ENCODE measurements around the gene ITPR1. TPM values are rescaled to one million over a fixed set of nuclear protein-coding genes. Genes with fewer than 3 reads are reported as not detected.

ITPR1 gene
- polyA plus RNA-seq, 1 of the 3 experiments (the other 2 are of a cell fraction): 5.9 TPM

- H3K27ac ChIP-seq (ENCODE audit: low read depth in 2 of 2, low read length in 1 of 2): peak overlapping the region in 1 of 2 experiments; percentile 50; a peak in 1 of 4 replicates
- peaks cover 33 to 42% of the 10 kb centered on the region in 2 experiments for H3K4me1 ChIP-seq (ENCODE audit: control insufficient read depth in 1 of 2, insufficient read depth in 2 of 2, low read depth in 1 of 2, low read length in 1 of 2)
These were observed 225.1 kb downstream of the ITPR1 start for GRCh38 chr3:4718179-4718736.

GRCh38 chr3:4719046-4719501, 225.9 kb downstream of the ITPR1 start:
- Histone ChIP-seq H2AFZ (ENCODE audit: low read depth) (no peak overlapping the region), H3K27ac (ENCODE audit: low read depth in 2 of 2, low read length in 1 of 2) (peak overlapping the region in 1 of 2 experiments; percentile 50; a peak in 2 of 4 replicates), H3K79me2 (ENCODE audit: insufficient read depth) (no peaks in the 10 kb centered on the region), H3F3A (replicated peaks; ENCODE audit: insufficient read depth) (peaks cover 23% of the 10 kb centered on the region), H3K4me3 (ENCODE audit: low read depth in 2 of 2, low read length in 1 of 2) (no peak overlapping the region), H3K9me3 (no peaks in the 10 kb centered on the region), H3K9me2 (no peaks in the 10 kb centered on the region), H3K4me2 (no peak overlapping the region; the same call in 1 of the 2 replicates), H3K36me3 (replicated peaks in 1 of 2; ENCODE audit: control insufficient read depth in 1 of 2, insufficient read depth in 2 of 2, low read length in 1 of 2) (peaks cover 0 to 3% of the 10 kb centered on the region in 2 experiments), H4K20me1 (ENCODE audit: insufficient read depth) (no peaks in the 10 kb centered on the region), H3K9ac (no peak overlapping the region), H3K27me3 (ENCODE audit: insufficient read depth) (no peaks in the 10 kb centered on the region), H3K4me1 (ENCODE audit: control insufficient read depth in 1 of 2, insufficient read depth in 2 of 2, low read depth in 1 of 2, low read length in 1 of 2) (peaks cover 39 to 42% of the 10 kb centered on the region in 2 experiments)
- no peak for DNase-seq
- ChIA-PET CTCF (interaction anchor here (0.6 to 13.0 kb wide), 6 partner anchors 8 to 340 kb away, joined by 3 to 277 read pairs (median 28); partner anchors contain the start of gene BHLHE40), POLR2A (no interaction called here)
- 77% methylated on average over 7 of the region's 8 CpGs for WGBS (ENCODE audit: low lambda C conversion rate)
- peak; percentile 49; the same call in 1 of the 2 replicates for TF ChIP-seq TCF12 (IDR thresholded peaks at IDR 0.05)
- no peak for TF ChIP-seq EP300 (IDR thresholded peaks at IDR 0.05; ENCODE audit: borderline replicate concordance in 1 of 2, low read depth in 1 of 2, low read length in 1 of 2)

More at GRCh38 chr3:4718179-4718736, 225.1 kb downstream of the ITPR1 start:
- CTCF ChIA-PET: interaction anchor here (2.7 to 13.0 kb wide), 4 partner anchors 8 to 340 kb away, joined by 11 to 277 read pairs (median 118); partner anchors contain the start of gene BHLHE40
- WGBS (ENCODE audit: low lambda C conversion rate): 90% methylated on average over 4 of the region's 4 CpGs
- POLR2A ChIA-PET: no interaction called here
- H3K9me2 ChIP-seq: no peaks in the 10 kb centered on the region
- H3K9ac ChIP-seq: no peak overlapping the region
- H3K36me3 ChIP-seq (replicated peaks in 1 of 2; ENCODE audit: control insufficient read depth in 1 of 2, insufficient read depth in 2 of 2, low read length in 1 of 2): peaks cover 0 to 3% of the 10 kb centered on the region in 2 experiments
- H3K79me2 ChIP-seq (ENCODE audit: insufficient read depth): no peaks in the 10 kb centered on the region
- no peaks in the 10 kb centered on the region for H4K20me1 ChIP-seq (ENCODE audit: insufficient read depth)
- no peaks in the 10 kb centered on the region for H3K27me3 ChIP-seq (ENCODE audit: insufficient read depth)
- H3K4me3 ChIP-seq (ENCODE audit: low read depth in 2 of 2, low read length in 1 of 2): no peak overlapping the region
- H3F3A ChIP-seq (replicated peaks; ENCODE audit: insufficient read depth): peaks cover 23% of the 10 kb centered on the region
- TF ChIP-seq CHD2 (IDR thresholded peaks at IDR 0.05; ENCODE audit: low read length, partially characterized antibody) (no peak), TCF12 (IDR thresholded peaks at IDR 0.05) (no peak), RXRA (IDR thresholded peaks at IDR 0.05; ENCODE audit: borderline replicate concordance, low read depth) (no peak)
- TF ChIP-seq, protein P1, sequence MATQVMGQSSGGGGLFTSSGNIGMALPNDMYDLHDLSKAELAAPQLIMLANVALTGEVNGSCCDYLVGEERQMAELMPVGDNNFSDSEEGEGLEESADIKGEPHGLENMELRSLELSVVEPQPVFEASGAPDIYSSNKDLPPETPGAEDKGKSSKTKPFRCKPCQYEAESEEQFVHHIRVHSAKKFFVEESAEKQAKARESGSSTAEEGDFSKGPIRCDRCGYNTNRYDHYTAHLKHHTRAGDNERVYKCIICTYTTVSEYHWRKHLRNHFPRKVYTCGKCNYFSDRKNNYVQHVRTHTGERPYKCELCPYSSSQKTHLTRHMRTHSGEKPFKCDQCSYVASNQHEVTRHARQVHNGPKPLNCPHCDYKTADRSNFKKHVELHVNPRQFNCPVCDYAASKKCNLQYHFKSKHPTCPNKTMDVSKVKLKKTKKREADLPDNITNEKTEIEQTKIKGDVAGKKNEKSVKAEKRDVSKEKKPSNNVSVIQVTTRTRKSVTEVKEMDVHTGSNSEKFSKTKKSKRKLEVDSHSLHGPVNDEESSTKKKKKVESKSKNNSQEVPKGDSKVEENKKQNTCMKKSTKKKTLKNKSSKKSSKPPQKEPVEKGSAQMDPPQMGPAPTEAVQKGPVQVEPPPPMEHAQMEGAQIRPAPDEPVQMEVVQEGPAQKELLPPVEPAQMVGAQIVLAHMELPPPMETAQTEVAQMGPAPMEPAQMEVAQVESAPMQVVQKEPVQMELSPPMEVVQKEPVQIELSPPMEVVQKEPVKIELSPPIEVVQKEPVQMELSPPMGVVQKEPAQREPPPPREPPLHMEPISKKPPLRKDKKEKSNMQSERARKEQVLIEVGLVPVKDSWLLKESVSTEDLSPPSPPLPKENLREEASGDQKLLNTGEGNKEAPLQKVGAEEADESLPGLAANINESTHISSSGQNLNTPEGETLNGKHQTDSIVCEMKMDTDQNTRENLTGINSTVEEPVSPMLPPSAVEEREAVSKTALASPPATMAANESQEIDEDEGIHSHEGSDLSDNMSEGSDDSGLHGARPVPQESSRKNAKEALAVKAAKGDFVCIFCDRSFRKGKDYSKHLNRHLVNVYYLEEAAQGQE (IDR thresholded peaks at IDR 0.05; ENCODE audit: low read depth, low read length): no peak
- no peak for DNase-seq
- H2AFZ ChIP-seq (ENCODE audit: low read depth): no peak overlapping the region
- H3K4me2 ChIP-seq: no peak overlapping the region
- no peaks in the 10 kb centered on the region for H3K9me3 ChIP-seq

Data from SK-N-SH (cell line).